ENCODE measurements around the gene RBM7.

Gene RBM7

GRCh38 chr11:114452399-114452798 lies 51.9 kb downstream of the RBM7 start:
- Histone ChIP-seq H3K27me3 (ENCODE audit: low read depth, low read length) (no peaks in the 10 kb centered on the region), H3K27ac (ENCODE audit: low read length) (no peak overlapping the region), H3K4me1 (ENCODE audit: control insufficient read depth in 1 of 2, insufficient read depth in 2 of 2, low read length in 2 of 2) (peaks cover 0 to 7% of the 10 kb centered on the region in 2 donors), H3K9me3 (ENCODE audit: control insufficient read depth in 1 of 2, low read length in 2 of 2) (no peaks in the 10 kb centered on the region), H3K4me3 (ENCODE audit: low read depth in 1 of 2, low read length in 2 of 2) (no peak overlapping the region), H3K36me3 (ENCODE audit: control insufficient read depth in 1 of 2, insufficient read depth in 2 of 2, low read length in 2 of 2) (peaks cover 27 to 29% of the 10 kb centered on the region in 2 donors)

All from muscle layer of duodenum (tissue), 2 donors.